HAP-1 (cell line): ENCODE measurements around the gene RABGAP1L.

Experiments
- DNase-seq, 2 experiments: peaks; one replicate each; pipeline ENCODE4 v3.0.0-alpha.2; 2016 to 2020; ENCODE audit warnings: low spot score in 2 of 2
- H3K27me3 ChIP-seq: fragments of 250-450 bp; sonication (Bioruptor Pico); 2 replicates; pipeline ENCODE4 v1.5.1; 2020; ENCODE audit warnings: low read depth, mild to moderate bottlenecking, moderate library complexity
- H3K36me3 ChIP-seq: fragments of 250-450 bp; sonication (Bioruptor Pico); replicated peaks from 2 replicates; pipeline ENCODE4 v1.5.1; 2020; ENCODE audit warnings: mild to moderate bottlenecking
- H3K4me1 ChIP-seq: fragments of 250-450 bp; sonication (Bioruptor Pico); 2 replicates; pipeline ENCODE4 v1.5.1; 2020; ENCODE audit warnings: mild to moderate bottlenecking
- H3K4me3 ChIP-seq: fragments of 250-450 bp; sonication (Bioruptor Pico); 2 replicates; pipeline ENCODE4 v1.5.1; 2020; ENCODE audit warnings: mild to moderate bottlenecking, moderate library complexity
- H3K9me3 ChIP-seq: fragments of 250-450 bp; sonication (Bioruptor Pico); 2 replicates; pipeline ENCODE4 v1.5.1; 2020; ENCODE audit warnings: mild to moderate bottlenecking, moderate library complexity
- in situ Hi-C: fragments of 300-500 bp; cut with MboI; formaldehyde crosslinking; loops from 3 replicates; pipeline ENCODE4 v1.14.3; 2020; ENCODE audit warnings: low sequenced_read_pairs, inconsistent platforms, mixed read lengths

Gene RABGAP1L

GRCh38 chr1:174761901-174762585 lies 602.7 kb downstream of the RABGAP1L start:
- in situ Hi-C loops, result no loop called here
- DNase-seq, result no peak
- no peaks in the 10 kb centered on the region for H3K9me3 ChIP-seq
- H3K27me3 ChIP-seq, result no peaks in the 10 kb centered on the region
- H3K36me3 ChIP-seq, result no peaks in the 10 kb centered on the region
- H3K4me1 ChIP-seq, result no peaks in the 10 kb centered on the region
- H3K4me3 ChIP-seq, result no peak overlapping the region

- H3K4me3 ChIP-seq, result no peak overlapping the region
- H3K36me3 ChIP-seq, result no peaks in the 10 kb centered on the region
- DNase-seq, result no peak
- H3K4me1 ChIP-seq, result no peaks in the 10 kb centered on the region
- no peaks in the 10 kb centered on the region for H3K27me3 ChIP-seq
- no peaks in the 10 kb centered on the region for H3K9me3 ChIP-seq
- in situ Hi-C loops, result no loop called here
These were observed 604.9 kb downstream of the RABGAP1L start for GRCh38 chr1:174764191-174764590.

- Histone ChIP-seq H3K4me3 (no peak overlapping the region), H3K4me1 (no peaks in the 10 kb centered on the region), H3K27me3 (no peaks in the 10 kb centered on the region), H3K36me3 (no peaks in the 10 kb centered on the region), H3K9me3 (no peaks in the 10 kb centered on the region)
- DNase-seq, result no peak
- in situ Hi-C loops, result no loop called here
These were observed 607.4 kb downstream of the RABGAP1L start for GRCh38 chr1:174766727-174767126.

GRCh38 chr1:174768516-174768915 lies 609.2 kb downstream of the RABGAP1L start:
- H3K27me3 ChIP-seq, result no peaks in the 10 kb centered on the region
- H3K9me3 ChIP-seq, result no peaks in the 10 kb centered on the region
- no peaks in the 10 kb centered on the region for H3K4me1 ChIP-seq
- DNase-seq, result no peak
- no peak overlapping the region for H3K4me3 ChIP-seq
- in situ Hi-C loops, result no loop called here
- no peaks in the 10 kb centered on the region for H3K36me3 ChIP-seq

GRCh38 chr1:174768949-174769348 lies 609.6 kb downstream of the RABGAP1L start:
- no peak for DNase-seq
- in situ Hi-C loops, result no loop called here
- H3K4me1 ChIP-seq, result no peaks in the 10 kb centered on the region
- H3K36me3 ChIP-seq, result no peaks in the 10 kb centered on the region
- H3K4me3 ChIP-seq, result no peak overlapping the region
- H3K9me3 ChIP-seq, result no peaks in the 10 kb centered on the region
- no peaks in the 10 kb centered on the region for H3K27me3 ChIP-seq

GRCh38 chr1:174769961-174770549 lies 610.7 kb downstream of the RABGAP1L start:
- H3K36me3 ChIP-seq, result no peaks in the 10 kb centered on the region
- no peaks in the 10 kb centered on the region for H3K9me3 ChIP-seq
- no peaks in the 10 kb centered on the region for H3K27me3 ChIP-seq
- in situ Hi-C loops, result loop anchor here (5.0 kb wide), 1 partner anchor 227 kb away; the partner anchor contains the start of gene CACYBP
- H3K4me1 ChIP-seq, result no peaks in the 10 kb centered on the region
- no peak overlapping the region for H3K4me3 ChIP-seq
- DNase-seq, result peak; percentile 11 to 36

- no peak overlapping the region for H3K4me3 ChIP-seq
- no peaks in the 10 kb centered on the region for H3K9me3 ChIP-seq
- H3K36me3 ChIP-seq, result no peaks in the 10 kb centered on the region
- no peaks in the 10 kb centered on the region for H3K4me1 ChIP-seq
- DNase-seq, result no peak
- no peaks in the 10 kb centered on the region for H3K27me3 ChIP-seq
- in situ Hi-C loops, result no loop called here
These were observed 616.3 kb downstream of the RABGAP1L start for GRCh38 chr1:174775621-174776020.

- in situ Hi-C loops, result no loop called here
- Histone ChIP-seq H3K27me3 (no peaks in the 10 kb centered on the region), H3K4me3 (no peak overlapping the region), H3K9me3 (no peaks in the 10 kb centered on the region), H3K36me3 (no peaks in the 10 kb centered on the region), H3K4me1 (no peaks in the 10 kb centered on the region)
- DNase-seq, result no peak
These were observed 617.9 kb downstream of the RABGAP1L start for GRCh38 chr1:174777262-174777661.

- Histone ChIP-seq H3K9me3 (no peaks in the 10 kb centered on the region), H3K36me3 (no peaks in the 10 kb centered on the region), H3K27me3 (no peaks in the 10 kb centered on the region), H3K4me3 (no peak overlapping the region), H3K4me1 (no peaks in the 10 kb centered on the region)
- no peak for DNase-seq
- in situ Hi-C loops, result no loop called here
These were observed 626.2 kb downstream of the RABGAP1L start for GRCh38 chr1:174785510-174785909.

GRCh38 chr1:174786358-174786757 lies 627.0 kb downstream of the RABGAP1L start:
- in situ Hi-C loops, result no loop called here

GRCh38 chr1:174786760-174787159 lies 627.4 kb downstream of the RABGAP1L start:
- H3K9me3 ChIP-seq, result no peaks in the 10 kb centered on the region
- no peaks in the 10 kb centered on the region for H3K27me3 ChIP-seq
- no peaks in the 10 kb centered on the region for H3K4me1 ChIP-seq
- in situ Hi-C loops, result no loop called here
- no peak overlapping the region for H3K4me3 ChIP-seq
- H3K36me3 ChIP-seq, result no peaks in the 10 kb centered on the region
- no peak for DNase-seq

More at GRCh38 chr1:174786358-174786757, 627.0 kb downstream of the RABGAP1L start:
- Histone ChIP-seq H3K27me3 (no peaks in the 10 kb centered on the region), H3K4me3 (no peak overlapping the region), H3K36me3 (no peaks in the 10 kb centered on the region), H3K9me3 (no peaks in the 10 kb centered on the region), H3K4me1 (no peaks in the 10 kb centered on the region)
- DNase-seq, result no peak

GRCh38 chr1:174788981-174789380 lies 629.7 kb downstream of the RABGAP1L start:
- no peak for DNase-seq
- Histone ChIP-seq H3K4me1 (no peaks in the 10 kb centered on the region), H3K27me3 (no peaks in the 10 kb centered on the region), H3K36me3 (no peaks in the 10 kb centered on the region), H3K9me3 (no peaks in the 10 kb centered on the region), H3K4me3 (no peak overlapping the region)
- in situ Hi-C loops, result no loop called here

GRCh38 chr1:174789399-174789798 lies 630.1 kb downstream of the RABGAP1L start:
- Histone ChIP-seq H3K4me3 (no peak overlapping the region), H3K27me3 (no peaks in the 10 kb centered on the region), H3K4me1 (no peaks in the 10 kb centered on the region), H3K9me3 (no peaks in the 10 kb centered on the region), H3K36me3 (no peaks in the 10 kb centered on the region)
- DNase-seq, result no peak
- in situ Hi-C loops, result no loop called here

GRCh38 chr1:174791863-174792262 lies 632.5 kb downstream of the RABGAP1L start:
- no peaks in the 10 kb centered on the region for H3K27me3 ChIP-seq
- DNase-seq, result no peak
- no peak overlapping the region for H3K4me3 ChIP-seq
- no peaks in the 10 kb centered on the region for H3K4me1 ChIP-seq
- in situ Hi-C loops, result no loop called here
- H3K9me3 ChIP-seq, result no peaks in the 10 kb centered on the region
- no peaks in the 10 kb centered on the region for H3K36me3 ChIP-seq
